ENCODE results near the gene FTMT. TPM values are rescaled to one million over a fixed set of nuclear protein-coding genes. Genes with fewer than 3 reads are reported as not detected.

Gene FTMT
- total and polyA plus RNA-seq, 4 donors = not detected

- TF ChIP-seq ZBTB33 (IDR thresholded peaks at IDR 0.05) = no peak
These were observed 11.1 kb downstream of the FTMT start (continued) for GRCh38 chr5:121862801-121863200.

- Histone ChIP-seq H3K4me1 (ENCODE audit: control insufficient read depth in 4 of 4, insufficient read depth in 4 of 4, low read length in 3 of 4) (no peaks in the 10 kb centered on the region), H3K27me3 (ENCODE audit: control insufficient read depth in 4 of 4, insufficient read depth in 4 of 4, low read length in 3 of 4) (peaks cover 0 to 2% (median 0%) of the 10 kb centered on the region in 4 donors), H3K9me3 (ENCODE audit: control insufficient read depth in 4 of 4, low read length in 3 of 4) (no peaks in the 10 kb centered on the region), H3K9ac (ENCODE audit: low read depth in 1 of 2, low read length in 2 of 2) (no peak overlapping the region), H3K27ac (ENCODE audit: low read depth in 1 of 2, low read length in 2 of 2) (no peak overlapping the region), H3K4me3 (ENCODE audit: low read depth in 1 of 3, low read length in 3 of 3) (no peak overlapping the region), H3K36me3 (ENCODE audit: control insufficient read depth in 4 of 4, insufficient read depth in 3 of 4, low read depth in 1 of 4, low read length in 3 of 4) (no peaks in the 10 kb centered on the region)
- no peak for DNase-seq (ENCODE audit: low spot score)
- WGBS = 60% methylated on average over 2 of the region's 2 CpGs
- TF ChIP-seq NR2F2 (IDR thresholded peaks at IDR 0.05) (no peak), FOXA1 (IDR thresholded peaks at IDR 0.05) (no peak), GABPA (IDR thresholded peaks at IDR 0.05 in 1 of 2, conservative IDR thresholded peaks at IDR 0.05 in 1 of 2) (no peak), ZBTB33 (IDR thresholded peaks at IDR 0.05) (no peak), RXRA (IDR thresholded peaks at IDR 0.05) (no peak), HNF4G (IDR thresholded peaks at IDR 0.05) (no peak), TAF1 (conservative IDR thresholded peaks at IDR 0.05) (no peak), JUND (IDR thresholded peaks at IDR 0.05) (no peak), CTCF (IDR thresholded peaks at IDR 0.05; ENCODE audit: low read depth, low read length, missing input control) (no peak), REST (IDR thresholded peaks at IDR 0.05) (no peak)
These were observed 12.1 kb downstream of the FTMT start for GRCh38 chr5:121863753-121864285.

- WGBS = 58% methylated on average over 3 of the region's 3 CpGs
- Histone ChIP-seq H3K36me3 (ENCODE audit: control insufficient read depth in 4 of 4, insufficient read depth in 3 of 4, low read depth in 1 of 4, low read length in 3 of 4) (no peaks in the 10 kb centered on the region), H3K9me3 (ENCODE audit: control insufficient read depth in 4 of 4, low read length in 3 of 4) (no peaks in the 10 kb centered on the region), H3K27ac (ENCODE audit: low read depth in 1 of 2, low read length in 2 of 2) (no peak overlapping the region), H3K27me3 (ENCODE audit: control insufficient read depth in 4 of 4, insufficient read depth in 4 of 4, low read length in 3 of 4) (peaks cover 0 to 2% (median 0%) of the 10 kb centered on the region in 4 donors), H3K4me3 (ENCODE audit: low read depth in 1 of 3, low read length in 3 of 3) (no peak overlapping the region), H3K4me1 (ENCODE audit: control insufficient read depth in 4 of 4, insufficient read depth in 4 of 4, low read length in 3 of 4) (no peaks in the 10 kb centered on the region), H3K9ac (ENCODE audit: low read depth in 1 of 2, low read length in 2 of 2) (no peak overlapping the region)
- no peak for DNase-seq (ENCODE audit: low spot score)
- TF ChIP-seq FOXA2 (IDR thresholded peaks at IDR 0.05) (no peak), SP1 (IDR thresholded peaks at IDR 0.05) (no peak), CTCF (IDR thresholded peaks at IDR 0.05; ENCODE audit: low read depth, low read length, missing input control) (no peak), JUND (IDR thresholded peaks at IDR 0.05) (no peak), ZBTB33 (IDR thresholded peaks at IDR 0.05) (no peak)
These were observed 15.7 kb downstream of the FTMT start for GRCh38 chr5:121867403-121867802.

All from liver (tissue), 9 donors.